GM19397 (cell line): ENCODE data around the gene SPAG16.

Experiments used
- ATAC-seq: cut with Tn5 transposase; IDR thresholded peaks from one replicate; pipeline ENCODE4 v1.9.1; 2021; ENCODE audit warnings: mild to moderate bottlenecking, moderate library complexity; ENCODE audit not compliant: unreplicated experiment

Gene SPAG16

GRCh38 chr2:214328941-214329340 is 1044.7 kb downstream of the SPAG16 start:
- ATAC-seq, result no peak

GRCh38 chr2:214341646-214342045 is 1057.4 kb downstream of the SPAG16 start:
- ATAC-seq, result no peak

- ATAC-seq, result no peak
Observed at GRCh38 chr2:214358506-214358905, 1074.2 kb downstream of the SPAG16 start.

- no peak for ATAC-seq
Observed at GRCh38 chr2:214361116-214361515, 1076.9 kb downstream of the SPAG16 start.

- ATAC-seq, result no peak
Observed at GRCh38 chr2:214365549-214365948, 1081.3 kb downstream of the SPAG16 start.

GRCh38 chr2:214367171-214367570 is 1082.9 kb downstream of the SPAG16 start:
- ATAC-seq, result no peak

GRCh38 chr2:214376618-214377285 is 1092.5 kb downstream of the SPAG16 start:
- no peak for ATAC-seq

- ATAC-seq, result no peak
Observed at GRCh38 chr2:214377286-214377624, 1093.0 kb downstream of the SPAG16 start.

GRCh38 chr2:214378455-214379103 is 1094.3 kb downstream of the SPAG16 start:
- ATAC-seq, result no peak

- no peak for ATAC-seq
Observed at GRCh38 chr2:214379227-214379626, 1095.0 kb downstream of the SPAG16 start.

- no peak for ATAC-seq
Observed at GRCh38 chr2:214380681-214381080, 1096.4 kb downstream of the SPAG16 start.

- ATAC-seq, result no peak
Observed at GRCh38 chr2:214382229-214382628, 1098.0 kb downstream of the SPAG16 start.

GRCh38 chr2:214386720-214387119 is 1102.5 kb downstream of the SPAG16 start:
- no peak for ATAC-seq

- ATAC-seq, result no peak
Observed at GRCh38 chr2:214389334-214389733, 1105.1 kb downstream of the SPAG16 start.

- no peak for ATAC-seq
Observed at GRCh38 chr2:214393796-214394195, 1109.5 kb downstream of the SPAG16 start.

- ATAC-seq, result no peak
Observed at GRCh38 chr2:214395040-214395439, 1110.8 kb downstream of the SPAG16 start.

GRCh38 chr2:214401580-214401979 is 1117.3 kb downstream of the SPAG16 start:
- no peak for ATAC-seq

GRCh38 chr2:214410128-214410775 is 1126.0 kb downstream of the SPAG16 start:
- ATAC-seq, result no peak

- ATAC-seq, result no peak
Observed at GRCh38 chr2:214410918-214411554, 1126.8 kb downstream of the SPAG16 start, which contains the start of gene VWC2L. TSS of gene VWC2L (plus strand) at chr2:214411054. CDS start at chr2:214414194, 3,140 bp downstream.

- ATAC-seq, result no peak
Observed at GRCh38 chr2:214412679-214413078, 1128.4 kb downstream of the SPAG16 start.

GRCh38 chr2:214436470-214436869 is 1152.2 kb downstream of the SPAG16 start:
- ATAC-seq, result no peak
